ENCODE data around the gene PAM16. TPM values are rescaled to one million over a fixed set of nuclear protein-coding genes. Genes with fewer than 3 reads are reported as not detected.
"Not testable (repeated sequence)": the region's sequence is repeated elsewhere in the genome, so short reads cannot be mapped to it uniquely, and the experiment has no call there.

Gene PAM16
- total and polyA plus RNA-seq, 2 experiments from 2014 or later = 35.0 to 70.4 TPM

GRCh38 chr16:4344983-4345835, 5.9 kb downstream of the PAM16 start:
- no peaks in the 10 kb centered on the region for H3K9me2 ChIP-seq (replicated peaks; ENCODE audit: insufficient read depth)
- TF ChIP-seq EZH2 (IDR thresholded peaks at IDR 0.05; ENCODE audit: borderline replicate concordance) (no peak), CTCF (IDR thresholded peaks at IDR 0.05; ENCODE audit: poor library complexity) (no peak), EZH2phosphoT487 (IDR thresholded peaks at IDR 0.05; ENCODE audit: low read depth, severe bottlenecking, unreplicated experiment) (no peak)
- no peak for DNase-seq (ENCODE audit: low spot score)
- H3K4me1 ChIP-seq (ENCODE audit: insufficient read depth) = peaks cover 17% of the 10 kb centered on the region
- H3K9me3 ChIP-seq (ENCODE audit: low read depth) = no peaks in the 10 kb centered on the region
- no peaks in the 10 kb centered on the region for H3K27me3 ChIP-seq
- H3K27ac ChIP-seq = peak overlapping the region; percentile 27
- no peak overlapping the region for H2AFZ ChIP-seq
- H3K4me3 ChIP-seq = no peak overlapping the region
- H4K20me1 ChIP-seq (ENCODE audit: insufficient read depth, poor library complexity, severe bottlenecking) = peaks cover 10% of the 10 kb centered on the region
- no peaks in the 10 kb centered on the region for H3K36me3 ChIP-seq (replicated peaks; ENCODE audit: insufficient read depth, low read depth)
- WGBS (ENCODE audit: low lambda C conversion rate, missing lambda C conversion rate) = 95% methylated on average over 26 of the region's 26 CpGs
- peak overlapping the region; percentile 29 for H3K4me2 ChIP-seq
- H3K79me2 ChIP-seq = peaks cover 79% of the 10 kb centered on the region

- not testable (repeated sequence) for H3K27ac ChIP-seq; H3K4me2 ChIP-seq; H3K36me3 ChIP-seq (replicated peaks; ENCODE audit: insufficient read depth, low read depth); DNase-seq (ENCODE audit: low spot score); H3K9me3 ChIP-seq (ENCODE audit: low read depth); H3K9me2 ChIP-seq (replicated peaks; ENCODE audit: insufficient read depth); H2AFZ ChIP-seq; H3K4me3 ChIP-seq; H3K27me3 ChIP-seq
- peaks cover 18% of the 10 kb centered on the region for H4K20me1 ChIP-seq (ENCODE audit: insufficient read depth, poor library complexity, severe bottlenecking)
- peaks cover 71% of the 10 kb centered on the region for H3K79me2 ChIP-seq
- WGBS (ENCODE audit: low lambda C conversion rate, missing lambda C conversion rate) = 100% methylated on average over 1 of the region's 10 CpGs
- H3K4me1 ChIP-seq (ENCODE audit: insufficient read depth) = peaks cover 25% of the 10 kb centered on the region
These were observed 6.7 kb downstream of the PAM16 start for GRCh38 chr16:4344300-4344982.

- Histone ChIP-seq H2AFZ (no peak overlapping the region), H3K27ac (no peak overlapping the region), H3K4me3 (no peak overlapping the region), H3K27me3 (no peaks in the 10 kb centered on the region), H3K79me2 (peaks cover 60% of the 10 kb centered on the region), H3K9me2 (replicated peaks; ENCODE audit: insufficient read depth) (no peaks in the 10 kb centered on the region), H3K4me2 (no peak overlapping the region), H3K36me3 (replicated peaks; ENCODE audit: insufficient read depth, low read depth) (no peaks in the 10 kb centered on the region), H3K9me3 (ENCODE audit: low read depth) (no peaks in the 10 kb centered on the region), H3K4me1 (ENCODE audit: insufficient read depth) (peaks cover 27% of the 10 kb centered on the region), H4K20me1 (ENCODE audit: insufficient read depth, poor library complexity, severe bottlenecking) (peaks cover 18% of the 10 kb centered on the region)
- DNase-seq (ENCODE audit: low spot score) = no peak
- TF ChIP-seq EZH2 (IDR thresholded peaks at IDR 0.05; ENCODE audit: borderline replicate concordance) (no peak), CTCF (IDR thresholded peaks at IDR 0.05; ENCODE audit: poor library complexity) (no peak), EZH2phosphoT487 (IDR thresholded peaks at IDR 0.05; ENCODE audit: low read depth, severe bottlenecking, unreplicated experiment) (no peak)
- WGBS (ENCODE audit: low lambda C conversion rate, missing lambda C conversion rate) = 91% methylated on average over 21 of the region's 21 CpGs
These were observed 8.0 kb downstream of the PAM16 start for GRCh38 chr16:4342866-4343744.
